SU-DHL-6 (cell line): ENCODE results near the gene TOM1L2.

Experiments used
- H2AFZ ChIP-seq: fragments of 200-600 bp; sonication (generic); 2 replicates; pipeline ENCODE4 v1.6.1; 2014; ENCODE audit warnings: low read depth, mild to moderate bottlenecking, moderate library complexity, mixed read lengths, antibody characterized with exemption, low read length; ENCODE audit not compliant: severe bottlenecking
- H3F3A ChIP-seq: fragments of 200-600 bp; shearing (Covaris generic); 2 replicates; pipeline ENCODE4 v1.6.0; 2016; ENCODE audit warnings: antibody characterized with exemption, mild to moderate bottlenecking; ENCODE audit not compliant: insufficient read depth
- H3K27ac ChIP-seq: fragments of 200-600 bp; sonication (generic); 2 replicates; pipeline ENCODE4 v1.5.1; 2016; ENCODE audit warnings: low read depth, mild to moderate bottlenecking, low read length, moderate library complexity, mixed read lengths
- H3K27me3 ChIP-seq: fragments of 200-600 bp; sonication (generic), shearing (Covaris generic); 2 replicates; pipeline ENCODE4 v1.6.0; 2014; ENCODE audit warnings: mild to moderate bottlenecking, low read length
- H3K36me3 ChIP-seq: fragments of 200-600 bp; sonication (generic); 2 replicates; pipeline ENCODE4 v1.6.1; 2014; ENCODE audit warnings: mild to moderate bottlenecking, low read length, mixed read lengths
- H3K4me2 ChIP-seq: fragments of 300-600, 200-600 bp; shearing (Covaris generic), sonication (generic); 2 replicates; pipeline ENCODE4 v1.6.0; 2014; ENCODE audit warnings: low read length, low read depth, mild to moderate bottlenecking; ENCODE audit not compliant: poor library complexity, severe bottlenecking
- H3K4me3 ChIP-seq: fragments of 200-600 bp; sonication (generic); 2 replicates; pipeline ENCODE4 v1.5.1; 2014; ENCODE audit warnings: antibody characterized with exemption, low read length, mild to moderate bottlenecking, mixed read lengths; ENCODE audit not compliant: insufficient read depth, poor library complexity, severe bottlenecking
- H3K79me2 ChIP-seq: fragments of 200-600 bp; sonication (generic); 2 replicates; pipeline ENCODE4 v1.6.1; 2014; ENCODE audit warnings: mild to moderate bottlenecking, low read length, moderate library complexity; ENCODE audit not compliant: insufficient read depth
- H3K9ac ChIP-seq: fragments of 200-600 bp; sonication (generic); 2 replicates; pipeline ENCODE4 v1.7.0; 2014; ENCODE audit warnings: mild to moderate bottlenecking, low read length
- H3K9me2 ChIP-seq: fragments of 200-600 bp; sonication (generic); replicated peaks from 2 replicates; pipeline ENCODE4 v1.6.1; 2014; ENCODE audit warnings: low read length; ENCODE audit not compliant: insufficient read depth
- H3K9me3 ChIP-seq: fragments of 200-600 bp; sonication (generic); 2 replicates; pipeline ENCODE4 v1.6.1; 2014; ENCODE audit warnings: low read length, mixed read lengths; ENCODE audit not compliant: insufficient read depth
- H4K20me1 ChIP-seq: fragments of 200-600 bp; sonication (generic); 2 replicates; pipeline ENCODE4 v1.6.1; 2014; ENCODE audit warnings: low read depth, mild to moderate bottlenecking, antibody characterized with exemption, low read length, moderate library complexity, mixed read lengths
- EZH2phosphoT487 ChIP-seq: fragments of 200-600 bp; sonication (generic), shearing (Covaris generic); conservative IDR thresholded peaks from 2 replicates; pipeline ENCODE4 v1.6.1; 2018; ENCODE audit warnings: mild to moderate bottlenecking, antibody characterized with exemption, low read length, moderate library complexity, mixed read lengths
- TF ChIP-seq, protein P1 (sequence below): fragments of 200-600 bp; sonication (generic); IDR thresholded peaks from one replicate; pipeline ENCODE4 v1.5.1; 2017; ENCODE audit warnings: antibody characterized with exemption, mild to moderate bottlenecking, low read length, moderate library complexity; ENCODE audit not compliant: insufficient read depth, poor library complexity, severe bottlenecking

Gene TOM1L2

GRCh38 chr17:17978481-17979424 is 6.6 kb upstream of the TOM1L2 start:
- Histone ChIP-seq H4K20me1 (no peaks in the 10 kb centered on the region), H3K9me2 (no peaks in the 10 kb centered on the region), H3K27me3 (no peaks in the 10 kb centered on the region), H3K9me3 (no peaks in the 10 kb centered on the region), H3K27ac (no peak overlapping the region), H3K9ac (no peak overlapping the region), H2AFZ (no peak overlapping the region), H3K36me3 (no peaks in the 10 kb centered on the region), H3K4me3 (no peak overlapping the region), H3F3A (no peaks in the 10 kb centered on the region), H3K79me2 (no peaks in the 10 kb centered on the region), H3K4me2 (no peak overlapping the region)
- TF ChIP-seq, protein P1, sequence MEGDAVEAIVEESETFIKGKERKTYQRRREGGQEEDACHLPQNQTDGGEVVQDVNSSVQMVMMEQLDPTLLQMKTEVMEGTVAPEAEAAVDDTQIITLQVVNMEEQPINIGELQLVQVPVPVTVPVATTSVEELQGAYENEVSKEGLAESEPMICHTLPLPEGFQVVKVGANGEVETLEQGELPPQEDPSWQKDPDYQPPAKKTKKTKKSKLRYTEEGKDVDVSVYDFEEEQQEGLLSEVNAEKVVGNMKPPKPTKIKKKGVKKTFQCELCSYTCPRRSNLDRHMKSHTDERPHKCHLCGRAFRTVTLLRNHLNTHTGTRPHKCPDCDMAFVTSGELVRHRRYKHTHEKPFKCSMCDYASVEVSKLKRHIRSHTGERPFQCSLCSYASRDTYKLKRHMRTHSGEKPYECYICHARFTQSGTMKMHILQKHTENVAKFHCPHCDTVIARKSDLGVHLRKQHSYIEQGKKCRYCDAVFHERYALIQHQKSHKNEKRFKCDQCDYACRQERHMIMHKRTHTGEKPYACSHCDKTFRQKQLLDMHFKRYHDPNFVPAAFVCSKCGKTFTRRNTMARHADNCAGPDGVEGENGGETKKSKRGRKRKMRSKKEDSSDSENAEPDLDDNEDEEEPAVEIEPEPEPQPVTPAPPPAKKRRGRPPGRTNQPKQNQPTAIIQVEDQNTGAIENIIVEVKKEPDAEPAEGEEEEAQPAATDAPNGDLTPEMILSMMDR: no peak
- TF ChIP-seq EZH2phosphoT487: no peak

DNA sequence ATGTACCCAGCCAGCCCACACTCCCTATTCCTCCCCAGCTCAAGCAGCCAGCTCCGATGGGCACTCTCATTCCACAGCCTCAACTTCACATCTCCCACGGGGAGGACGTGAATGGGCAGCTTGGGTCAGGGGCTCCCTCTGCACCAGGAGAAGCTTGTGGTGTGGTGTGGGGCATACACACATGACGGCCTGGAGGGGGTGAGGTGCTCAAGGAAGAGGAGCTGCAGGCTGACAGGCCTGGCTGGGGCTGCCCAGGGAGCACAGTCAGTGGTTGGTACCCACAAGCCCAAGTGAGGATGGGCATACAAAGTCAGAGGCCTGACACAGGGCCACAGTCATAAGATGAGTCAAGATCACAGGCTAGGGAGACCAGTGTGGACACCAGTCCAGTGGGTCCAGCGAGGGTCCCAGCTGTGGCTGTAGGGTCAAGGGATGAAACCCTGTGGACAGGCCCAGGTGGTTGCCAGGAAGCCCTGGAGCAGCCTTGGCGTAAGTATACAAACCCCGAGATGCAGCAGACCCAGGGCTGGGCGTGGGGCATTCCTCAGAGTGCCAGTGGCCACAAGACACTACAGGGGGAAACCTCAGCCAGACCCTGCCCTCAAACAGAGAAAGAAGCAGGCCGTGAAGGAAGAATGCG is 4.9 kb upstream of the TOM1L2 start:
- Histone ChIP-seq H3K4me3 (no peak overlapping the region), H3K9ac (no peak overlapping the region), H3K4me2 (no peak overlapping the region), H3K36me3 (no peaks in the 10 kb centered on the region), H3K9me3 (no peaks in the 10 kb centered on the region), H3K79me2 (no peaks in the 10 kb centered on the region), H3F3A (no peaks in the 10 kb centered on the region), H4K20me1 (no peaks in the 10 kb centered on the region), H2AFZ (no peak overlapping the region), H3K27me3 (no peaks in the 10 kb centered on the region), H3K27ac (no peak overlapping the region), H3K9me2 (no peaks in the 10 kb centered on the region)
- no peak for TF ChIP-seq EZH2phosphoT487
- TF ChIP-seq, protein P1: no peak

DNA sequence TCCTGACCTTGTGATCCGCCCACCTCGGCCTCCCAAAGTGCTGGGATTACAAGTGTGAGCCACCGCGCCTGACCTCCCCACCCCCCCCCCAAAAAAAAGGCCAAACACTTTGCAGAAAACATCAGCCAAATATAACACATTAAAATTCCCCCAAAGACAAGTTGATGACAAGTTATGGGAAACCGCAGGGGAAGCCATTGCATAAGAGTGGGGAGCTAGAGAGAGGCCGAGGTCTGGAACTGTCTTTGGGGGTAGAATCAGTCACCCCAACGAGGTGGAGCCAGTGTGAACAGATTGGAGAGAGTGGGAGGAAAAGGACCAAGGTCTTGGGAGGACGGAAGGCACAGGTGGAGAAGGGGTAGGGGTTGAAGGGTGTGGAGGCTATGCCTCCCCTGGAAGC is 3.2 kb upstream of the TOM1L2 start:
- TF ChIP-seq, protein P1: no peak
- no peak for TF ChIP-seq EZH2phosphoT487
- Histone ChIP-seq H3K4me2 (no peak overlapping the region), H3K4me3 (no peak overlapping the region), H3K27me3 (no peaks in the 10 kb centered on the region), H3K36me3 (no peaks in the 10 kb centered on the region), H3K79me2 (no peaks in the 10 kb centered on the region), H4K20me1 (no peaks in the 10 kb centered on the region; the same call in 1 of the 2 replicates), H3K9ac (no peak overlapping the region), H3K9me2 (no peaks in the 10 kb centered on the region), H3K9me3 (no peaks in the 10 kb centered on the region), H3K27ac (no peak overlapping the region), H3F3A (no peaks in the 10 kb centered on the region), H2AFZ (no peak overlapping the region)
